HCT116 (cell line): ENCODE measurements around the gene MROH7.

Experiments used
- CEBPB ChIP-seq: IDR thresholded peaks from 2 replicates; pipeline ENCODE4 v1.6.1; 2012; ENCODE audit warnings: low read depth
- EGR1 ChIP-seq: IDR thresholded peaks from 2 replicates; pipeline ENCODE4 v1.6.1; 2012; ENCODE audit warnings: low read depth
- EZH2 ChIP-seq: fragments of 200-600 bp; sonication (generic); IDR thresholded peaks from 2 replicates; pipeline ENCODE4 v1.6.1; 2017; ENCODE audit warnings: antibody characterized with exemption, mixed run types
- EZH2phosphoT487 ChIP-seq: fragments of 200-600 bp; IDR thresholded peaks from 2 replicates; pipeline ENCODE4 v1.6.1; 2018; ENCODE audit warnings: antibody characterized with exemption, borderline replicate concordance
- FOSL1 ChIP-seq: IDR thresholded peaks from 2 replicates; pipeline ENCODE4 v1.6.1; 2012; ENCODE audit warnings: low read depth
- JUND ChIP-seq: IDR thresholded peaks from 2 replicates; pipeline ENCODE4 v1.6.1; 2012
- POLR2A ChIP-seq: IDR thresholded peaks from 2 replicates; pipeline ENCODE4 v1.7.0; 2011; ENCODE audit warnings: borderline replicate concordance; ENCODE audit not compliant: insufficient read depth, insufficient read length; ENCODE audit errors: extremely low read depth
- POLR2AphosphoS5 ChIP-seq: IDR thresholded peaks from 2 replicates; pipeline ENCODE4 v1.6.1; 2011; ENCODE audit warnings: mild to moderate bottlenecking, low read depth, low read length, moderate library complexity
- RAD21 ChIP-seq: IDR thresholded peaks from 2 replicates; pipeline ENCODE4 v1.6.1; 2012; ENCODE audit warnings: low read depth, mild to moderate bottlenecking
- ZNF274 ChIP-seq: fragments of 200-500 bp; sonication (Bioruptor generic); IDR thresholded peaks from 2 replicates; pipeline ENCODE4 v1.6.1; 2014; ENCODE audit warnings: mild to moderate bottlenecking, low read depth, low read length, inconsistent platforms
- TF ChIP-seq, protein P1 (sequence below), 3 experiments: fragments of 200-600 bp in 1 of 3; sonication (generic) in 1 of 3; IDR thresholded peaks in 2 of 3; conservative IDR thresholded peaks in 1 of 3; 2 replicates each; pipeline ENCODE4 v1.5.1; 2012 to 2017; ENCODE audit warnings: low read depth in 2 of 3, low read length in 2 of 3, antibody characterized with exemption in 1 of 3, borderline replicate concordance in 1 of 3, control low read depth in 1 of 3, mild to moderate bottlenecking in 1 of 3, mixed read lengths in 1 of 3, mixed run types in 1 of 3, moderate library complexity in 1 of 3; ENCODE audit not compliant: insufficient read depth in 1 of 3
- TF ChIP-seq, protein P2 (sequence below): IDR thresholded peaks from 2 replicates; pipeline ENCODE4 v1.6.1; 2012
- TF ChIP-seq, protein P3 (sequence below): IDR thresholded peaks from 2 replicates; pipeline ENCODE4 v1.6.1; 2012; ENCODE audit warnings: low read depth
- TF ChIP-seq, protein P4 (sequence below): IDR thresholded peaks from 2 replicates; pipeline ENCODE4 v1.6.1; 2011; ENCODE audit warnings: mild to moderate bottlenecking, low read length, moderate library complexity; ENCODE audit not compliant: insufficient replicate concordance; ENCODE audit errors: extremely low read depth

DNA sequence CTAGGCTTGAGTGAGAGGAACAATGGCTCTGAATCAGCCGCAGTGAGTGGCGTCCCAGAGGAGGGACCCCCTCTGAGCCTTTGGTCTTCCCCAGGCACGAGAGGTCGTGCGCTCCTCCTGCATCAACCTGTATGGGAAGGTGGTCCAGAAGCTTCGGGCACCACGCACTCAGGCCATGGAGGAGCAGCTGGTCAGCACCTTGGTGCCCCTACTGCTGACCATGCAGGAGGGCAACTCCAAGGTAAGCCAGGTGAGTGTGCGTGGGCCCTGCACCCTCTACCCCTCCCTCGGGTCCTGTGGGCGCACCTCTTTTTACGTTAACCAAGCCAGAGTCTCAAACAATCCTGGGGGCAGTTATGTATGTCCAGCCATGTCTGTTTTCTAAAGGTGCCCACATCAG, 60.4 kb downstream of the MROH7 start:
- TF ChIP-seq RAD21, result no peak
- no peak for TF ChIP-seq POLR2AphosphoS5
- no peak for TF ChIP-seq JUND
- no peak for TF ChIP-seq EGR1
- TF ChIP-seq, protein P1, sequence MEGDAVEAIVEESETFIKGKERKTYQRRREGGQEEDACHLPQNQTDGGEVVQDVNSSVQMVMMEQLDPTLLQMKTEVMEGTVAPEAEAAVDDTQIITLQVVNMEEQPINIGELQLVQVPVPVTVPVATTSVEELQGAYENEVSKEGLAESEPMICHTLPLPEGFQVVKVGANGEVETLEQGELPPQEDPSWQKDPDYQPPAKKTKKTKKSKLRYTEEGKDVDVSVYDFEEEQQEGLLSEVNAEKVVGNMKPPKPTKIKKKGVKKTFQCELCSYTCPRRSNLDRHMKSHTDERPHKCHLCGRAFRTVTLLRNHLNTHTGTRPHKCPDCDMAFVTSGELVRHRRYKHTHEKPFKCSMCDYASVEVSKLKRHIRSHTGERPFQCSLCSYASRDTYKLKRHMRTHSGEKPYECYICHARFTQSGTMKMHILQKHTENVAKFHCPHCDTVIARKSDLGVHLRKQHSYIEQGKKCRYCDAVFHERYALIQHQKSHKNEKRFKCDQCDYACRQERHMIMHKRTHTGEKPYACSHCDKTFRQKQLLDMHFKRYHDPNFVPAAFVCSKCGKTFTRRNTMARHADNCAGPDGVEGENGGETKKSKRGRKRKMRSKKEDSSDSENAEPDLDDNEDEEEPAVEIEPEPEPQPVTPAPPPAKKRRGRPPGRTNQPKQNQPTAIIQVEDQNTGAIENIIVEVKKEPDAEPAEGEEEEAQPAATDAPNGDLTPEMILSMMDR (IDR thresholded peaks at IDR 0.05 in 2 of 3, conservative IDR thresholded peaks at IDR 0.05 in 1 of 3; ENCODE audit: borderline replicate concordance in 1 of 3, insufficient read depth in 1 of 3, low read depth in 2 of 3, low read length in 2 of 3), result no peak
- TF ChIP-seq, protein P2, sequence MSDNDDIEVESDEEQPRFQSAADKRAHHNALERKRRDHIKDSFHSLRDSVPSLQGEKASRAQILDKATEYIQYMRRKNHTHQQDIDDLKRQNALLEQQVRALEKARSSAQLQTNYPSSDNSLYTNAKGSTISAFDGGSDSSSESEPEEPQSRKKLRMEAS, result no peak
- TF ChIP-seq, protein P3, sequence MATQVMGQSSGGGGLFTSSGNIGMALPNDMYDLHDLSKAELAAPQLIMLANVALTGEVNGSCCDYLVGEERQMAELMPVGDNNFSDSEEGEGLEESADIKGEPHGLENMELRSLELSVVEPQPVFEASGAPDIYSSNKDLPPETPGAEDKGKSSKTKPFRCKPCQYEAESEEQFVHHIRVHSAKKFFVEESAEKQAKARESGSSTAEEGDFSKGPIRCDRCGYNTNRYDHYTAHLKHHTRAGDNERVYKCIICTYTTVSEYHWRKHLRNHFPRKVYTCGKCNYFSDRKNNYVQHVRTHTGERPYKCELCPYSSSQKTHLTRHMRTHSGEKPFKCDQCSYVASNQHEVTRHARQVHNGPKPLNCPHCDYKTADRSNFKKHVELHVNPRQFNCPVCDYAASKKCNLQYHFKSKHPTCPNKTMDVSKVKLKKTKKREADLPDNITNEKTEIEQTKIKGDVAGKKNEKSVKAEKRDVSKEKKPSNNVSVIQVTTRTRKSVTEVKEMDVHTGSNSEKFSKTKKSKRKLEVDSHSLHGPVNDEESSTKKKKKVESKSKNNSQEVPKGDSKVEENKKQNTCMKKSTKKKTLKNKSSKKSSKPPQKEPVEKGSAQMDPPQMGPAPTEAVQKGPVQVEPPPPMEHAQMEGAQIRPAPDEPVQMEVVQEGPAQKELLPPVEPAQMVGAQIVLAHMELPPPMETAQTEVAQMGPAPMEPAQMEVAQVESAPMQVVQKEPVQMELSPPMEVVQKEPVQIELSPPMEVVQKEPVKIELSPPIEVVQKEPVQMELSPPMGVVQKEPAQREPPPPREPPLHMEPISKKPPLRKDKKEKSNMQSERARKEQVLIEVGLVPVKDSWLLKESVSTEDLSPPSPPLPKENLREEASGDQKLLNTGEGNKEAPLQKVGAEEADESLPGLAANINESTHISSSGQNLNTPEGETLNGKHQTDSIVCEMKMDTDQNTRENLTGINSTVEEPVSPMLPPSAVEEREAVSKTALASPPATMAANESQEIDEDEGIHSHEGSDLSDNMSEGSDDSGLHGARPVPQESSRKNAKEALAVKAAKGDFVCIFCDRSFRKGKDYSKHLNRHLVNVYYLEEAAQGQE, result no peak
- TF ChIP-seq, protein P4, sequence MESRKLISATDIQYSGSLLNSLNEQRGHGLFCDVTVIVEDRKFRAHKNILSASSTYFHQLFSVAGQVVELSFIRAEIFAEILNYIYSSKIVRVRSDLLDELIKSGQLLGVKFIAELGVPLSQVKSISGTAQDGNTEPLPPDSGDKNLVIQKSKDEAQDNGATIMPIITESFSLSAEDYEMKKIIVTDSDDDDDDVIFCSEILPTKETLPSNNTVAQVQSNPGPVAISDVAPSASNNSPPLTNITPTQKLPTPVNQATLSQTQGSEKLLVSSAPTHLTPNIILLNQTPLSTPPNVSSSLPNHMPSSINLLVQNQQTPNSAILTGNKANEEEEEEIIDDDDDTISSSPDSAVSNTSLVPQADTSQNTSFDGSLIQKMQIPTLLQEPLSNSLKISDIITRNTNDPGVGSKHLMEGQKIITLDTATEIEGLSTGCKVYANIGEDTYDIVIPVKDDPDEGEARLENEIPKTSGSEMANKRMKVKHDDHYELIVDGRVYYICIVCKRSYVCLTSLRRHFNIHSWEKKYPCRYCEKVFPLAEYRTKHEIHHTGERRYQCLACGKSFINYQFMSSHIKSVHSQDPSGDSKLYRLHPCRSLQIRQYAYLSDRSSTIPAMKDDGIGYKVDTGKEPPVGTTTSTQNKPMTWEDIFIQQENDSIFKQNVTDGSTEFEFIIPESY, result no peak
- TF ChIP-seq POLR2A, result no peak
- TF ChIP-seq EZH2, result no peak
- no peak for TF ChIP-seq ZNF274
- TF ChIP-seq CEBPB, result no peak
- TF ChIP-seq EZH2phosphoT487, result no peak
- no peak for TF ChIP-seq FOSL1
